HepG2 (cell line): ENCODE results near the gene DNAJC5. TPM values are rescaled to one million over a fixed set of nuclear protein-coding genes. Genes with fewer than 3 reads are reported as not detected.
A peak's percentile ranks its signal among the peaks of the same experiment; 100 is the strongest.

Experiments
- CSRNP2 ChIP-seq: sonication (generic); formaldehyde crosslinking; conservative IDR thresholded peaks from 2 replicates; pipeline ENCODE4 v1.8.0; 2022; ENCODE audit warnings: low read depth, missing genetic modification reagents
- ETV6 ChIP-seq: sonication (generic); formaldehyde crosslinking; conservative IDR thresholded peaks from 2 replicates; pipeline ENCODE4 v1.4.0; 2020; ENCODE audit warnings: missing genetic modification reagents
- GTF3A ChIP-seq: sonication (generic); formaldehyde crosslinking; conservative IDR thresholded peaks from 2 replicates; pipeline ENCODE4 v1.4.0; 2020; ENCODE audit warnings: mild to moderate bottlenecking, missing genetic modification reagents
- GZF1 ChIP-seq: sonication (generic); formaldehyde crosslinking; IDR thresholded peaks from 2 replicates; pipeline ENCODE4 v1.5.1; 2020; ENCODE audit warnings: mild to moderate bottlenecking, missing genetic modification reagents
- NFE2 ChIP-seq: sonication (generic); formaldehyde crosslinking; IDR thresholded peaks from 2 replicates; pipeline ENCODE4 v1.4.0; 2020; ENCODE audit warnings: missing genetic modification reagents
- NFE2L1 ChIP-seq: sonication (generic); formaldehyde crosslinking; IDR thresholded peaks from 2 replicates; pipeline ENCODE4 v1.4.0; 2020; ENCODE audit warnings: missing genetic modification reagents, mild to moderate bottlenecking, borderline replicate concordance
- NFKBIZ ChIP-seq: IDR thresholded peaks from 2 replicates; pipeline ENCODE4 v1.6.1; 2018; ENCODE audit warnings: missing genetic modification reagents, missing compliant biosample characterization
- PHF5A ChIP-seq: IDR thresholded peaks from one replicate; pipeline ENCODE4 v1.6.1; 2018; ENCODE audit warnings: low read depth, missing genetic modification reagents; ENCODE audit not compliant: unreplicated experiment
- RAD21 ChIP-seq: fragments of 450-650 bp; formaldehyde crosslinking; IDR thresholded peaks from 2 replicates; pipeline ENCODE4 v1.5.0; 2020; ENCODE audit warnings: mild to moderate bottlenecking
- SATB2 ChIP-seq: sonication (generic); formaldehyde crosslinking; IDR thresholded peaks from 2 replicates; pipeline ENCODE4 v1.5.0; 2020; ENCODE audit warnings: missing genetic modification reagents
- SMAD3 ChIP-seq: sonication (generic); formaldehyde crosslinking; IDR thresholded peaks from 2 replicates; pipeline ENCODE4 v1.4.0; 2020; ENCODE audit warnings: missing genetic modification reagents
- SMARCC2 ChIP-seq: fragments of 450-650 bp; IDR thresholded peaks from 2 replicates; pipeline ENCODE4 v1.6.1; 2017; ENCODE audit warnings: antibody characterized with exemption, mild to moderate bottlenecking
- SNAI1 ChIP-seq: sonication (generic); formaldehyde crosslinking; IDR thresholded peaks from 2 replicates; pipeline ENCODE4 v1.5.0; 2020; ENCODE audit warnings: mild to moderate bottlenecking, missing genetic modification reagents, borderline replicate concordance
- SOX13 ChIP-seq, 3 experiments: fragments of 450-650 bp in 1 of 3; sonication (generic) in 1 of 3; formaldehyde crosslinking in 1 of 3; IDR thresholded peaks in 2 of 3; conservative IDR thresholded peaks in 1 of 3; 2 replicates each; pipeline versions ENCODE4 v1.5.0 to v1.6.1; 2016 to 2020; ENCODE audit warnings: antibody characterized with exemption in 1 of 3, mild to moderate bottlenecking in 1 of 3, missing compliant biosample characterization in 1 of 3, missing genetic modification reagents in 1 of 3, moderate library complexity in 1 of 3
- TRIM24 ChIP-seq: sonication (generic); formaldehyde crosslinking; IDR thresholded peaks from 2 replicates; pipeline ENCODE4 v1.8.0; 2022; ENCODE audit warnings: mild to moderate bottlenecking, missing genetic modification reagents
- ZKSCAN1 ChIP-seq: fragments of 150-350 bp; IDR thresholded peaks from 2 replicates; pipeline ENCODE4 v1.6.1; 2014; ENCODE audit warnings: low read length
- ZNF17 ChIP-seq: sonication (generic); formaldehyde crosslinking; IDR thresholded peaks from 2 replicates; pipeline ENCODE4 v1.5.0; 2020; ENCODE audit warnings: mild to moderate bottlenecking, missing genetic modification reagents
- ZNF224 ChIP-seq: sonication (generic); formaldehyde crosslinking; IDR thresholded peaks from 2 replicates; pipeline ENCODE4 v1.5.0; 2020; ENCODE audit warnings: mild to moderate bottlenecking, missing genetic modification reagents
- ZNF230 ChIP-seq: sonication (generic); formaldehyde crosslinking; IDR thresholded peaks from 2 replicates; pipeline ENCODE4 v1.4.0; 2020; ENCODE audit warnings: mild to moderate bottlenecking, missing genetic modification reagents
- ZNF281 ChIP-seq: sonication (generic); formaldehyde crosslinking; IDR thresholded peaks from 2 replicates; pipeline ENCODE4 v1.4.0; 2020; ENCODE audit warnings: missing genetic modification reagents, borderline replicate concordance
- ZNF317 ChIP-seq: sonication (generic); formaldehyde crosslinking; IDR thresholded peaks from 2 replicates; pipeline ENCODE4 v1.5.0; 2020; ENCODE audit warnings: mild to moderate bottlenecking, missing genetic modification reagents
- ZNF430 ChIP-seq: sonication (generic); formaldehyde crosslinking; IDR thresholded peaks from 2 replicates; pipeline ENCODE4 v1.9.0; 2021; ENCODE audit warnings: mild to moderate bottlenecking, missing genetic modification reagents
- ZNF432 ChIP-seq: sonication (generic); formaldehyde crosslinking; IDR thresholded peaks from 2 replicates; pipeline ENCODE4 v1.5.0; 2020; ENCODE audit warnings: missing genetic modification reagents, mild to moderate bottlenecking, borderline replicate concordance
- ZNF672 ChIP-seq: sonication (generic); formaldehyde crosslinking; IDR thresholded peaks from 2 replicates; pipeline ENCODE4 v1.8.1; 2022; ENCODE audit warnings: missing genetic modification reagents
- ZNF713 ChIP-seq: sonication (generic); formaldehyde crosslinking; IDR thresholded peaks from 2 replicates; pipeline ENCODE4 v1.4.0; 2020; ENCODE audit warnings: mild to moderate bottlenecking, missing genetic modification reagents
- ZSCAN21 ChIP-seq: sonication (generic); formaldehyde crosslinking; IDR thresholded peaks from 2 replicates; pipeline ENCODE4 v1.8.0; 2022; ENCODE audit warnings: mild to moderate bottlenecking, missing genetic modification reagents, moderate library complexity, borderline replicate concordance
- polyA plus RNA-seq, 8 experiments: library from polyadenylated mRNA; depleted of rRNA in 3 of 8; stranded (reverse) in 7 of 8; unstranded in 1 of 8; fragments of >200 nt; fragmentation: Illumina TruSeq in 4 of 8; extraction: Trizol in 4 of 8; gene quantifications; 2 replicates each; pipeline versions ENCODE4 v1.2.1 to v1.2.3, GENCODE V29; 2011 to 2016; ENCODE audit warnings: low read depth in 4 of 8, missing spikeins in 1 of 8, mixed read lengths in 1 of 8; ENCODE audit not compliant: insufficient read depth in 1 of 8
- total RNA-seq, 5 experiments: library from RNA; depleted of rRNA; stranded (reverse); fragments of >200 nt; fragmentation: Illumina TruSeq; extraction: Trizol; gene quantifications; 2 replicates each; pipeline ENCODE4 v1.2.3, GENCODE V29; 2016; ENCODE audit warnings: low read depth in 1 of 5

DNAJC5 gene
- total and polyA plus RNA-seq, 2 of the 13 experiments (the other 11 are each of a cell fraction or from before 2014, with no cell fraction given): 42.8 to 64.5 TPM

- TF ChIP-seq ZNF281 (CRISPR knock-in tag) (0 out of 2 replicates have a peak, but pooled peaks have one; percentile 13), SATB2 (CRISPR knock-in tag) (no peak), ZNF713 (CRISPR knock-in tag) (no peak), GZF1 (CRISPR knock-in tag) (peak; percentile 66; the same call in 1 of the 2 replicates), SNAI1 (CRISPR knock-in tag) (peak; percentile 88), NFE2 (CRISPR knock-in tag) (peak; percentile 54; the same call in 1 of the 2 replicates), ZSCAN21 (CRISPR knock-in tag) (no peak; the same call in 1 of the 2 replicates), SOX13 (IDR thresholded peaks at IDR 0.05) (0 out of 2 replicates have a peak, but pooled peaks have one; percentile 2), SOX13 (CRISPR knock-in tag; conservative IDR thresholded peaks at IDR 0.05 in 1 of 2, IDR thresholded peaks at IDR 0.05 in 1 of 2) (peak in 1 of 2 experiments; percentile 17; a peak in 1 of 4 replicates), SMARCC2 (no peak), CSRNP2 (CRISPR knock-in tag) (no peak), ZNF230 (peak; percentile 91; the same call in 1 of the 2 replicates), ZKSCAN1 (no peak), SMAD3 (CRISPR knock-in tag) (no peak; the same call in 1 of the 2 replicates), RAD21 (CRISPR knock-in tag) (peak; percentile 54), ZNF432 (CRISPR knock-in tag) (no peak), NFKBIZ (CRISPR knock-in tag) (0 out of 2 replicates have a peak, but pooled peaks have one; percentile 73), GTF3A (CRISPR knock-in tag) (no peak), TRIM24 (CRISPR knock-in tag) (no peak), ZNF17 (CRISPR knock-in tag) (0 out of 2 replicates have a peak, but pooled peaks have one; percentile 57), ZNF317 (CRISPR knock-in tag) (peak; percentile 46; the same call in 1 of the 2 replicates), PHF5A (CRISPR knock-in tag) (no peak), ZNF224 (CRISPR knock-in tag) (no peak), NFE2L1 (CRISPR knock-in tag) (no peak), ZNF672 (CRISPR knock-in tag) (no peak), ETV6 (CRISPR knock-in tag) (peak; percentile 79; the same call in 1 of the 2 replicates), ZNF430 (CRISPR knock-in tag) (peak; percentile 91; the same call in 1 of the 2 replicates)
Observed at GRCh38 chr20:63957004-63957689, 62.2 kb downstream of the DNAJC5 start (continued).
